Measurements from ENCODE around the gene HBG2. TPM values are rescaled to one million over a fixed set of nuclear protein-coding genes. Genes with fewer than 3 reads are reported as not detected.

HBG2 gene
- total and polyA plus RNA-seq, 2 donors from 2014 or later = not detected

GRCh38 chr11:5243816-5244180, 10.8 kb downstream of the HBG2 start:
- H3K4me3 ChIP-seq (ENCODE audit: low read length in 3 of 3) = no peak overlapping the region
- H3K27me3 ChIP-seq (ENCODE audit: control insufficient read depth, insufficient read depth, low read length) = no peaks in the 10 kb centered on the region
- FAIRE-seq (no peak), DNase-seq (no peak)
- H3K36me3 ChIP-seq (ENCODE audit: control insufficient read depth in 2 of 3, insufficient read depth in 3 of 3, low read length in 3 of 3) = no peaks in the 10 kb centered on the region
- no peak overlapping the region for H3K9ac ChIP-seq (ENCODE audit: low read length in 3 of 3)
- no peak for TF ChIP-seq CTCF (IDR thresholded peaks at IDR 0.05; ENCODE audit: borderline replicate concordance, extremely low read depth, insufficient read depth)
- H3K9me3 ChIP-seq (ENCODE audit: control insufficient read depth in 2 of 3, insufficient read depth in 1 of 3, low read length in 3 of 3) = no peaks in the 10 kb centered on the region
- no peak overlapping the region for H3K27ac ChIP-seq (ENCODE audit: low read depth in 2 of 2, low read length in 2 of 2)
- intact Hi-C loops (cut with DNase I) = no loop called here
- H3K4me1 ChIP-seq (ENCODE audit: control insufficient read depth in 2 of 3, insufficient read depth in 2 of 3, low read depth in 1 of 3, low read length in 3 of 3) = no peaks in the 10 kb centered on the region

GRCh38 chr11:5242933-5243815, 11.4 kb downstream of the HBG2 start:
- no peak for TF ChIP-seq CTCF (IDR thresholded peaks at IDR 0.05; ENCODE audit: borderline replicate concordance, extremely low read depth, insufficient read depth)
- FAIRE-seq = no peak
- no peaks in the 10 kb centered on the region for H3K36me3 ChIP-seq (ENCODE audit: control insufficient read depth in 2 of 3, insufficient read depth in 3 of 3, low read length in 3 of 3)

GRCh38 chr11:5242208-5242607, 12.4 kb downstream of the HBG2 start:
- Histone ChIP-seq H3K9ac (ENCODE audit: low read length in 3 of 3) (no peak overlapping the region), H3K4me1 (ENCODE audit: control insufficient read depth in 2 of 3, insufficient read depth in 2 of 3, low read depth in 1 of 3, low read length in 3 of 3) (no peaks in the 10 kb centered on the region), H3K9me3 (ENCODE audit: control insufficient read depth in 2 of 3, insufficient read depth in 1 of 3, low read length in 3 of 3) (no peaks in the 10 kb centered on the region), H3K36me3 (ENCODE audit: control insufficient read depth in 2 of 3, insufficient read depth in 3 of 3, low read length in 3 of 3) (no peaks in the 10 kb centered on the region), H3K4me3 (ENCODE audit: low read length in 3 of 3) (no peak overlapping the region), H3K27me3 (ENCODE audit: control insufficient read depth, insufficient read depth, low read length) (no peaks in the 10 kb centered on the region), H3K27ac (ENCODE audit: low read depth in 2 of 2, low read length in 2 of 2) (no peak overlapping the region)
- intact Hi-C loops (cut with DNase I) = no loop called here
- FAIRE-seq = no peak
- DNase-seq = no peak
- no peak for TF ChIP-seq CTCF (IDR thresholded peaks at IDR 0.05; ENCODE audit: borderline replicate concordance, extremely low read depth, insufficient read depth)

More at GRCh38 chr11:5242933-5243815, 11.4 kb downstream of the HBG2 start:
- intact Hi-C loops (cut with DNase I) = no loop called here
- no peak overlapping the region for H3K4me3 ChIP-seq (ENCODE audit: low read length in 3 of 3)
- H3K27ac ChIP-seq (ENCODE audit: low read depth in 2 of 2, low read length in 2 of 2) = no peak overlapping the region
- no peaks in the 10 kb centered on the region for H3K27me3 ChIP-seq (ENCODE audit: control insufficient read depth, insufficient read depth, low read length)
- H3K4me1 ChIP-seq (ENCODE audit: control insufficient read depth in 2 of 3, insufficient read depth in 2 of 3, low read depth in 1 of 3, low read length in 3 of 3) = no peaks in the 10 kb centered on the region
- H3K9ac ChIP-seq (ENCODE audit: low read length in 3 of 3) = no peak overlapping the region
- no peak for DNase-seq
- H3K9me3 ChIP-seq (ENCODE audit: control insufficient read depth in 2 of 3, insufficient read depth in 1 of 3, low read length in 3 of 3) = no peaks in the 10 kb centered on the region
